ENCODE data around the gene PRR16.

GRCh38 chr5:120638449-120638848, 174.3 kb downstream of the PRR16 start:
- TF ChIP-seq, protein P1, sequence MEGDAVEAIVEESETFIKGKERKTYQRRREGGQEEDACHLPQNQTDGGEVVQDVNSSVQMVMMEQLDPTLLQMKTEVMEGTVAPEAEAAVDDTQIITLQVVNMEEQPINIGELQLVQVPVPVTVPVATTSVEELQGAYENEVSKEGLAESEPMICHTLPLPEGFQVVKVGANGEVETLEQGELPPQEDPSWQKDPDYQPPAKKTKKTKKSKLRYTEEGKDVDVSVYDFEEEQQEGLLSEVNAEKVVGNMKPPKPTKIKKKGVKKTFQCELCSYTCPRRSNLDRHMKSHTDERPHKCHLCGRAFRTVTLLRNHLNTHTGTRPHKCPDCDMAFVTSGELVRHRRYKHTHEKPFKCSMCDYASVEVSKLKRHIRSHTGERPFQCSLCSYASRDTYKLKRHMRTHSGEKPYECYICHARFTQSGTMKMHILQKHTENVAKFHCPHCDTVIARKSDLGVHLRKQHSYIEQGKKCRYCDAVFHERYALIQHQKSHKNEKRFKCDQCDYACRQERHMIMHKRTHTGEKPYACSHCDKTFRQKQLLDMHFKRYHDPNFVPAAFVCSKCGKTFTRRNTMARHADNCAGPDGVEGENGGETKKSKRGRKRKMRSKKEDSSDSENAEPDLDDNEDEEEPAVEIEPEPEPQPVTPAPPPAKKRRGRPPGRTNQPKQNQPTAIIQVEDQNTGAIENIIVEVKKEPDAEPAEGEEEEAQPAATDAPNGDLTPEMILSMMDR (conservative IDR thresholded peaks at IDR 0.05; ENCODE audit: low read depth, low read length): no peak
- no peak for TF ChIP-seq EZH2 (IDR thresholded peaks at IDR 0.05; ENCODE audit: borderline replicate concordance, low read depth, low read length, poor library complexity, severe bottlenecking)
